GM18499 (cell line): Measurements from ENCODE around the gene SRGAP3.

Experiments
- ATAC-seq: cut with Tn5 transposase; IDR thresholded peaks from one replicate; pipeline ENCODE4 v1.9.1; 2021; ENCODE audit warnings: moderate number of reproducible peaks; ENCODE audit not compliant: insufficient read depth, unreplicated experiment

SRGAP3 gene

GRCh38 chr3:9032231-9032777 is 217.1 kb downstream of the SRGAP3 start:
- ATAC-seq = no peak

- ATAC-seq = no peak
These were observed 219.4 kb downstream of the SRGAP3 start for GRCh38 chr3:9030034-9030433.

GRCh38 chr3:9028134-9028533 is 221.3 kb downstream of the SRGAP3 start:
- no peak for ATAC-seq

- ATAC-seq = no peak
These were observed 223.0 kb downstream of the SRGAP3 start for GRCh38 chr3:9026320-9027045.

- ATAC-seq = no peak
These were observed 225.1 kb downstream of the SRGAP3 start for GRCh38 chr3:9024341-9024740.

- no peak for ATAC-seq
These were observed 226.2 kb downstream of the SRGAP3 start for GRCh38 chr3:9023226-9023590.

- no peak for ATAC-seq
These were observed 226.9 kb downstream of the SRGAP3 start for GRCh38 chr3:9022305-9023225.

GRCh38 chr3:9021271-9022009 is 228.0 kb downstream of the SRGAP3 start:
- no peak for ATAC-seq

GRCh38 chr3:9020426-9020825 is 229.0 kb downstream of the SRGAP3 start:
- ATAC-seq = no peak

- ATAC-seq = no peak
These were observed 230.0 kb downstream of the SRGAP3 start for GRCh38 chr3:9019259-9019961.

- ATAC-seq = no peak
These were observed 234.2 kb downstream of the SRGAP3 start for GRCh38 chr3:9015250-9015649.

- no peak for ATAC-seq
These were observed 235.5 kb downstream of the SRGAP3 start for GRCh38 chr3:9013782-9014563.

GRCh38 chr3:9012521-9012920 is 236.9 kb downstream of the SRGAP3 start:
- ATAC-seq = no peak

GRCh38 chr3:9009976-9010545 is 239.4 kb downstream of the SRGAP3 start:
- ATAC-seq = no peak

GRCh38 chr3:9008550-9009255 is 240.7 kb downstream of the SRGAP3 start:
- ATAC-seq = no peak

GRCh38 chr3:9007928-9008327 is 241.5 kb downstream of the SRGAP3 start:
- ATAC-seq = no peak

- ATAC-seq = no peak
These were observed 242.2 kb downstream of the SRGAP3 start for GRCh38 chr3:9007213-9007612.

GRCh38 chr3:9000041-9000440 is 249.4 kb downstream of the SRGAP3 start:
- no peak for ATAC-seq
